NCI-H146 treated with DMSO at 0.1 percent for 48 hours (cell line): ENCODE results near the gene DENND1C.
A peak's percentile ranks its signal among the peaks of the same experiment; 100 is the strongest.

ENCODE experiments used
- DNase-seq: peaks from one replicate; lab custom pipeline; 2025; ENCODE audit not compliant: unreplicated experiment; lab: John Stamatoyannopoulos, UW

The DENND1C gene, protein sequence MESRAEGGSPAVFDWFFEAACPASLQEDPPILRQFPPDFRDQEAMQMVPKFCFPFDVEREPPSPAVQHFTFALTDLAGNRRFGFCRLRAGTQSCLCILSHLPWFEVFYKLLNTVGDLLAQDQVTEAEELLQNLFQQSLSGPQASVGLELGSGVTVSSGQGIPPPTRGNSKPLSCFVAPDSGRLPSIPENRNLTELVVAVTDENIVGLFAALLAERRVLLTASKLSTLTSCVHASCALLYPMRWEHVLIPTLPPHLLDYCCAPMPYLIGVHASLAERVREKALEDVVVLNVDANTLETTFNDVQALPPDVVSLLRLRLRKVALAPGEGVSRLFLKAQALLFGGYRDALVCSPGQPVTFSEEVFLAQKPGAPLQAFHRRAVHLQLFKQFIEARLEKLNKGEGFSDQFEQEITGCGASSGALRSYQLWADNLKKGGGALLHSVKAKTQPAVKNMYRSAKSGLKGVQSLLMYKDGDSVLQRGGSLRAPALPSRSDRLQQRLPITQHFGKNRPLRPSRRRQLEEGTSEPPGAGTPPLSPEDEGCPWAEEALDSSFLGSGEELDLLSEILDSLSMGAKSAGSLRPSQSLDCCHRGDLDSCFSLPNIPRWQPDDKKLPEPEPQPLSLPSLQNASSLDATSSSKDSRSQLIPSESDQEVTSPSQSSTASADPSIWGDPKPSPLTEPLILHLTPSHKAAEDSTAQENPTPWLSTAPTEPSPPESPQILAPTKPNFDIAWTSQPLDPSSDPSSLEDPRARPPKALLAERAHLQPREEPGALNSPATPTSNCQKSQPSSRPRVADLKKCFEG

DNA sequence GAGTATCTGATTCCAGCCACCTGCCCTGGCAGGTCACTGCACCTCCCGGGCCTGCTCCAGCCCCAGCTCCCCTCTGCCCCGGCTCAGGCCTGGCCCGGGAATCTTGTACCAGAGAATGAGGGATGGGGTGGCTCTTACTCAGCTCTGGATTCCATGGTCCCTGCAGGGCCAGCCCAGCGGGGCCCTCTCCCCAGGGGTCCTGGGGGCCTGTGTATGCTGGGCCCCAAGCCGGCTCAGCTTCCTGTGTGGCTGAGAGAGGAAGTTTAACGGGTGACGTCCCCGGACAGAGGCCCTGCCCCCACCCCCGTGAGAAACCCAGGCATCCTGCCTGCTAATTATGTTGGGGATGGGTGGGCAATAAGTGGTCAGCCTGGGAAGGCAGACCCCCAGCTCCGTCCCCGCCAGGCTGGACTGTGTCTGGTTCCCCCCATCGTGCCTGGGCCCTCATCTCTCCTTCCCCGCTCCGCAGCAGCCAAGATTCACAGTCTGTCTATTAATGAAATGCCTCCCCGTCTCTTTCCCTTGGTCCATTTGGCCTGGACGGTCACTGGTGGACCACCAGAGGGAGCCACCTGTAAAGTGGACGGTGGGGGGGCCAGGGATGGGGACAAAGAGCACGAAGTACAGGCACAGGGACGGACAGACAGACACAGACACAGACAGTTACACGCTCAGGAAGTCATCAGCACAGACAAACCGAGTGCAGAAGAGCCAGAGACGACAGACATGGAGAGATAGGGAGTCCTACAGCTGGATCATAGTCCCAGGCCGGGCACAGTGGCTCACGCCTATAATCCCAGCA lies at the start of gene DENND1C:
Gene DENND1C (minus strand): TSS at position 247 of the 802 bp plus-strand sequence. CDS start 92 bp downstream, at position 155.
- DNase-seq = no peak

DNA sequence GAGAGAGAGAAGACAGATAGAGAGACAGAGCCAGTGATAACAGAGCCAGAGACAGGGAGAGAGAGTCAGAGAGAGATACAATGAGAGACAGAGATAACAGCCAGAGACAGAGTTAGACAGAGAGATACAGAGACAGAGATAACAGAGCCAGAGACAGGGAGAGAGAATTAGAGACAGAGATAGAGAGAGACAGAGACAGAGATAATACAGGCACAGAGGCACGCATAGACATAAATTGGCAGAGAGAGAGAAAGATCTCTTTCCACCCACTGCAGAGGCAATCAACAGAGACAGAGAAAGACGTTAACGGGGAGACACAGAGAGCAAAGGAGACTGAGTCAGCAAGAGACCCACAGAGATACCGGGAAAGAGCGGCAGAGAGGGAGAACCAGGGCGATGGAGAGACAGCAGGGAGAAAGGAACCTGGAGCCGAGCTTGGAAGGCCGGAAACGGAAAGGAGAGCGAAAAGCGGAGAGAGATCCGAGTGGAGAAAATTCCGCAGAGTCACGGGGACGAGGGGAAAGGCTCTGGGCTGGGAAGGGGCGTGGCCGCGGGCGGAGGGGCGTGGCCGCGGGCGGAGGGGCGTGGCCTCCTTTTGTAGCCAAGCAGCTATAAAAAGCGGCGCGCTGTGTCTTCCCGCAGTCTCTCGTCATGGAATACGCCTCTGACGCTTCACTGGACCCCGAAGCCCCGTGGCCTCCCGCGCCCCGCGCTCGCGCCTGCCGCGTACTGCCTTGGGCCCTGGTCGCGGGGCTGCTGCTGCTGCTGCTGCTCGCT lies 49.0 kb upstream of the DENND1C start, which contains the start of gene TNFSF9:
Gene TNFSF9 (plus strand): TSS at position 641 of the 777 bp plus-strand sequence. CDS start 11 bp downstream, at position 652.
- DNase-seq = peak; percentile 5

DNA sequence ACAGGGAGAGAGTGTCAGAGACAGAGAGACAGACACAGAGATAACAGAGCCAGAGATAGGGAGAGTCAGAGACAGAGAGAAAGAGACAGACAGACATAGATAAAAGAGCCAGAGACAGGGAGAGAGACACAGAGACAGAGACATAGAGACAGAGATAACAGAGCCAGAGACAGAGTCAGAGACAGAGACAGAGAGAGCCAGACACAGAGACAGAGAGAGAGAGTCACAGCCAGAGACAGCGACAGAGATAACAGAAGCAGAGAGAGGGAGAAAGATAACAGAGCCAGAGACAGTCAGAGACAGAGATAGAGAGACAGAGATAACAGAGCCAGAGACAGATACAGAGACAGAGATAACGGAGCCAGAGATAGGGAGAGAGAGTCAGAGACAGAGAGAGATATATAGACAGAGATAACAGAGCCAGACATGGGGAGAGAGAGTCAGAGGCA lies 48.4 kb upstream of the DENND1C start:
- DNase-seq = no peak

DNA sequence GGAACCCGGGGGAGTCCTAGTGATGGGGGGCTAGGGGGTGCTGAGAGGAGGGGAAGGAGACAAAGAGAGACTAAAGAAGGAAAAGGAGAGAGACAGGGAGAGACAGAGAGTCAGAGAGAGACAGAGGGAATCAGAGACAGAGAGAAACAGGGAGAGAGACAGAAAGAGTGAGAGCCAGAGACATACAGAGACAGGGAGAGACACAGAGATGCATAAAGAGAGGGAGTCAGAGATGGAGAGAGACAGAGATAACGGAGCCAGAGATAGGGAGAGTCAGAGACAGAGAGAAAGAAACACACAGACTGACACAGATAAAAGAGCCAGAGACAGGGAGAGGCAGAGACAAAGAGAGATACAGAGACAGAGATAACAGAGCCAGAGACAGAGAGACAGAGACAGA lies 47.8 kb upstream of the DENND1C start:
- DNase-seq = no peak

DNA sequence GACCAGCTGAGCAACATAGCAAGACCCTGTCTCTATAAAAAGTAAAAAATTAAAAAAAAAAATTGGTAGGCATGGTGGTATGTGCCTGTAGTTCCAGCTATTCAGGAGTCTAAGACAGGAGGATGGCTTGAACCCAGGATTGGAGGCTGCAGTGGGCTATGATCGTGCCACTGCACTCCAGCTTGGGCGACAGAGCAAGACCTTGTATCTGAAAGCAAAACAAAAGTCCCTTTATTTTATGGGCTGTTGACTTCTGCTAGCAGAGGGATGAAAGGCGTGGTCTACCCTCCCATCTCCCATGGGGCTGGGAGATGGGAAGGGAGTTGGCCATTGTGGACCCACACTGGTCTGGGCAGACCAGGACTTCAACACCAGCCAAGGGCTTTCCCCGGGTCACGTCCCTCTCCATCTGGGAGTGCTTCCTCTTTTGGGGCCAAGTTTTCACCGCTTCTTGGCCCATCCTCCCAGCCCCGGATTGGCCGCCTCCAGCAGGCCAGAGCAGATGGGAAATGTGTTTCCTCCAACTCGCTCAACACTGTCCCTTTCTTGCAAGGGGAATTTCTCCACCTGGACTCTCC lies 47.0 kb upstream of the DENND1C start:
- no peak for DNase-seq

DNA sequence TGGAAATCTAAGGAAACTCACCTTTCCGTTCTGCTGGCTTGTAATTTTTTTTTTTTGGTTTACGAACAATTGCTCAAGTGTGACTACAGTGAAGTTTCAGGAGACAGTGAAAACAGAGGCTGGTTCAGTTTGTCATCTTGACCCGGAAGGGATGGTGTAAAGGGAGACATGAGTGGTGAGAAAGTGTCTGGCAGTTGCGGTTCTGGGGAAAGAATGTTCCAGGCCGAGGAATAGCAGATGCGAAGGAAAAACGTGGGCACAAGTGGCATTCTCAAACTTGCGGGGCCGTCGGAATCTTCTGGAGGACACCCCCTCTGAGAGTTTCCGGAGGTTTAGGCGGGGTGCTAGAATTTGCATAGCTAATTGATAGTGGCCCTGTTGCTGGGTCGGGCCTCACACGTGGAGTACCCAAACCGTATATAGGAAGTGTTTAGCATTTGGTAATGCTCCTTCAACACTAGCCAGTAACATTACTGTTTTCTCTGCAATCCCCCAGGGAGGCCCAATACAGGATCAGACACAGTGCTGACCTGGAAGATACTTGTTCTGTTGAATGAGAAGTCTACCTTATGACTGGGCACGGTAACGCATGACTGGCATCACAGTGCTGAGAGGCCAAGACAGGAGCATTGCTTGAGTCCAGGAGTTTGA lies 46.4 kb upstream of the DENND1C start:
- no peak for DNase-seq

DNA sequence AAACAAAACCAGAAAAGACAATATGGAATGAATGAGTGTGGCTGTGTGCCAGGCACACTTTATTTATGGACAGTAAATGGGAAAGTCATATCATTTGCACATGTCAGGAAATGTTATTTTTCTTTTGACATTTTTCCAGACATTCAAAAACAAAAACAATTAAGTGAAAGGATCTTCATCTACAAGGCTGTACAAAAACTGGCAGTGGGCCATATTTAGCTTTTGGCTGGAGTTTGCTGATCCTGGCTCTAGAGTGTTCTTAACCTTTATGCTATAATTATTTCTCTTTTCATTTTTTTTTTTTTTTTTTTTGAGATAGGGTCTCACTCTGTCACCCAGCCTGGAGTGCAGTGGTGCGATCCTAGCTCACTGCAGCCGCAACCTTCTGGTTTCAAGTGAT lies 42.7 kb upstream of the DENND1C start:
- DNase-seq = no peak

DNA sequence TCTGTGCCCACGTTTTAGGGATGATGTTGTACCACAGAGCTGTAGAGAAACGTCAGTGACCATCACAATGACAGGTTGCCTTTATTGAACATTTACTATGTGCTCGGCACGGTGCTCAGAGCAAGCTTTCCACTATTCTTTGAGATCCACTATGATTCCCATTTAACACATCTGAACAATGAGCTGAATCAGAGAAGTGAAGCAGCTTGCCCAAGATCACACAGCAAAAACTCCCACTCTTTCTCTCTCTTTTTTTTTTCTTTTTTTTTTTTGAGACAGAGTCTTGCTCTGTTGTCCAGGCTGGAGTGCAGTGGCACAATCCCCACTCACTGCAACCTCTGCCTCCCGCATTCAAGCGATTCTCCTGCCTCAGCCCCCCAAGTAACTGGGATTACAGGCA lies 41.1 kb upstream of the DENND1C start:
- no peak for DNase-seq

DNA sequence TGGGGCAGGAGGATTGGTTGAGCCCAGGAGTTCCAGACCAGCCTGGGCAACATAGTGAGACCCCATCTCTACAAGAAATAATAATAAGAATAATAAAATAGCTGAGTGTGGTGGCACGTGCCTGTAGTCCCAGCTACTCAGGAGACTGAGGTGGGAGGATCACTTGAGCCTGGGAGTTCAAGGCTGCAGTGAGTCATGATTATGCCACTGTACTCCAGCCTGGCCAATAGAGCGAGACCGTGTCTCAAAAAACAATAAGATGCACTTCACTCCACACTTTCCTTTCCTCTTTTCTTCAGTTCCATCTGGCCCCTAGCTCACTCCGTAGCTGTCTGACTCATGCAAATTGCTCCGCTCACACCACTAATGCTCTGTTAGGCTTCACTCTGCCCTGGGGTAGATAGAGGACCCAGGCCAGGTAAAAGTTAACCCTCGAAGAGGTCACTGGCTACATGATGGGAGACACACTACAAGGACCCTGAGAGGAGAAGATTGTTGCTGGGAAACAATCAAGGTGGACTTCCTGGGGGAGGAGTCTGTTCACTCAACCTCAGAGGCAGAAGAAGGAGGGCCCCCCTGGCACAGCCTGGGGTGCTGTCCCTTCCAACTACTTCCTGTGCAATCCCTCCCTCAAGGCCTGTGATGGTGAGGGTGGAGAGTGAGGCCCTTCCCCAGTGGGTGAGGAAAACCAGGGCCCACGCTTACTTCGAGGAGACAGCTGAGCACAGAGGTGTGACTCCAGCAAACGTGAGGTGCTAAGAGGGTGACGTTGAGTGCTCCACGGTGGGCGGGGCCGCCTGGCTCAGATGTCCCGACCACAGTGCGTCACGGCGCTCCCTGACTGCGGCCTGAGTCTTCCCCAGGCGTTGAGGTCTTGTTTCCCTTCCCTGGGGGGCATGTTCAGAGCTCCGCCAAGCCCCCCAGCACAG lies 40.4 kb upstream of the DENND1C start:
- no peak for DNase-seq

DNA sequence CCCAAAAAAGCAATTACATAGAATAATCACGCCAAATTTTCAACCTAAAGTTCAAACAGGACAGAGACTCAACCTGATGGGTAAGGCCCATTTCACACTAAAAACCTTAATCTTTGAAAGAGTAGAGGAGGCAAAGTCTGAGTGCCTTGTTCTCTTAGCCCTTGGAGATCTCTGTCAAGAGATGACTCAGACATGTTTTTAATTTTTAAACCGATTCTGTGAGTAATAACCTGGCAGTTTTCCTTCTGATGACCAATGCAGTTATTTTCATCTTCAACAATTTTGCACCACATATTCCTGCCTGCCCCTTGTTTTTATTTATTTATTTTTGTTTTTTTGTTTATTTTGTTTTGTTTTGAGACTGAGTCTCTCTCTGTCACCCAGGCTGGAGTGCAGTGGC lies 37.7 kb upstream of the DENND1C start:
- DNase-seq = no peak

DNA sequence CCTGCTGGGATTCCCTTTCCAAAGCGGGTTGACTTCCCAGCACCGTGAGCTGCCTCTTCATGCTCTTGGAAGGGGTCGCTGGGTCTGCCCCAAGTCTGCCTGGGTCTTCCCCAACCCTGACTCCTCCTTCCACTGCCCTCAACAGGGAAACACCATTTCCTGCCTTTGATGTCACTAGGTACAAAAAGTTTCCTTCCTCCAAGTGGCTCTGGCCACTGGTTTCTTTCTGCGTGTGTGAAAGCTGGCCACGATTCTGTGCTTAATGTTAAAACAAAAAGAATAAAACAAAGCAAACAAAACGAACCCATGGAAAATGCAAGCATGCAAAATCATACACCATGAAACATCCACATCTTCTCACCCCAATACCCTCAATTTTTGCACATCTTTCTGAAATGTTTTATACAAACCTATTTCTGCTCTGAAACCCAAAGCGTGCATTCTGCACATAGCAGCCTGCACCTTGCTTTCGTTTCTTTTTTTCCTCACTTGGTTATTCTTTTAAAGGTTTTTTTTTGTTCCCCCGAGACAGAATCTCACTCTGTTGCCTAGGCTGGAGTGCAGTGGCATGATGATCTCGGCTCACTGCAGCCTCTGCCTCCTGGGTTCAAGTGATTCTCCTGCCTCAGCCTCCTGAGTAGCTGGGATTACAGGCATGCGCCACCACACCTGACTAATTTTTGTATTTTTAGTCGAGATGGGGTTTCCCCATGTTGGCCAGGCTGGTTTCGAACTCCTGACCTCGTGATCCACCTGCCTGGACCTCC lies 36.7 kb upstream of the DENND1C start:
- no peak for DNase-seq

DNA sequence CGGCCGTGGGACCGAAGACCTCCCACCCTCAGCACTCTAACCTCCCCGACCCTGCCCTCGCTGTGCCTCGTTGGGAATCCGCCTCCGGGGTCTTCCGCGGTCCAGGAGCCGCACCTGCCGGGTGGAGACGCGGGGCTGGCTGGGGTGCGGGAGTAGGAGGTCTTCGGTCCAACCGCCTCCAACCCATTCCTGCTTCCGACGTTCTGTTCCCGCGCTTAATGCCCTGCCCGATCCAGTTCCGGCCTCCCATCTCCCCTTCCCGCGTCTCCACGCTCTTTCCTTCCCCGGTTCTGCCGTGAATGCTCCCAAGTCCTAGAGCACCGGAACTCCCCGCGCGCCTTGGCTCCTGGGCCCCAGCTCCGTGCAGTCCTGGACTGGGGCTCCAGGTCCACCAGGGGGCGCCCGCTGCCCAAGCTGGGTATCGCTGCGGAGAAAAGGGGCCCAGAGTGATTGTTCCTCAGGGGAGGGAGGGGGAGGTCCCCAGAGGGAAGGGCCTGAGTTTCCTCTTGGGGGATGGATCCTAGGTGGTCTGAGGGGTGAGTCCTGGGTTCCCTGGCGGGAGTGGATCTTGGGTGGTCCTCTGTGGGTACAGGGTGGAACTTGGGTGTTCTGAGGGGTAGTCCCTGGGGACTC lies 35.2 kb upstream of the DENND1C start:
- peak; percentile 26 for DNase-seq

DNA sequence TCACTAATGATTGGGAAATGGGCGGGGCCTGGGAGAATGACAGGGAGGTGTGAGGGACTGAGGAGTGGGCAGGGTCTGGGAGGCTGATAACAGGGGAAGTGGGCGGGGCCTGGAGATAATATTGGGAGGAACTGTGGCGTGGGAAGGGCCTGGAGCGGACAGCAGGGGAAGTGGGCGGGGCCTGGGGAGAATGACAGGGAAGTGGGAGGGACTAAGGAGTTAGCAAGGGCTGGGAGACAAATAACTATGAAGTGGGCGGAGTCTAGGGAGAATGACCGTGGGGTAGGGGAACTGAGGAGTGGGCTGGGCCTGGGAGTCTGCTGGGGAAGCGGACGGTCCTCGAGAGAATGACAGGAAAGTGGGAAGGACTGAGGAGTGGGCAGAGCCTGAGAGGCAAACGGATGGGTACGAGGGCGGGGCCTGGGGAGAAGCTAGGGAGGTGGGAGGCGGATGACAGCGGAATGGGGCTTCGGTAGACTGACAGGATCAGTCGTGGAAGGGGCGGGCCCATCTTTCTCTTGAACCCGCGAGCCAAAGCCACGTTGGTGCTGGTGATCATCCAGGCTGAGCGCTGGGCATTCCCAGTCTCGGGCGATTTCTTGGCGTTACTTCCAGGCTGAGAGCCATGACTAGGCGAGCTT lies 34.6 kb upstream of the DENND1C start:
- DNase-seq = peak; percentile 27

DNA sequence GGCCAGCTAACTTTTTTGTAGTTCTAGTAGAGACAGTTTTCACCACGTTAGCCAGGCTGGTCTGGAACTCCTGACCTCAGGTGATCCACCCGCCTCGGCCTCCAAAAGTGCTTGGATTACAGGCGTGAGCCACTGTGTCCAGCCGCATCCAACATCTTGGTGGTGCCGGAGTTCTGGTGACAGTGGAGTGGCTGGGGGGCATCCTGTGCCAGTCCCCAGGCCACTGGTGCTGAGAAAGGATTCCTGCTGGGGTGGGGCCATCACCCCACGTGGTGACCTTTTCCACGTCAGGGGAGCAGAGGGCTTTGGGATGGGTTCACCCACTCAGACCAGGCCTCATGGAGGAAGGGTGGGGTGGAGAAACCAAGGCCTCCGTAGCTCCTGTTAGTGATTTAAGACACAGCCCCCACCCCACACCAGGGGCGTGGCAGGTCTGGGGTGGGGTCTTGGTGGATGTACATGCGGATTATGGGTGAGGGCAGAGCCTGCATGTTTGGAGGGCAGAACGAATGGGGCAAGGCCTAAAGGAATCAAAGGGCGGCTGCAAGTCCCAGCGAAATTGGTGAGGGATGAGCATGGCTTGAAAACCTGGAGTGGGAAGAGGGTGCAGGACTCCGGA lies 33.4 kb upstream of the DENND1C start:
- no peak for DNase-seq

DNA sequence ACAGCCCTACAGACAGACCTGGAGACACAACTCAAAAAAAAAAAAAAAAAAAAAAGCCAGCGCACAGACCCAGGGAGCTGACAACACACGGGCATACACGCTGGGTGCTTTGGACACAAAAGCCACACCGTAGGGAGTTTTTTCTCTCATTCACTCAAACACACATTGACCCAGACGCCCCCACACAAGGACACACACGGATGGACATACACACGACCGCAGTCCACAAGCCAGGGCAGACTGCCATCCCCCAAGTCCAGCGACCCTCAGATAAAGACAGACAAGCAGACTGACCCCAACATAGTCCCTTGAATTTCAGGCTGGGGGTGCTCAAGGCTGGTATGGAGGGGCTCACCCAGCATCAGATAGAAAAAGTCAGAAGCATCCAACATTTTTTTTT lies 32.5 kb upstream of the DENND1C start:
- no peak for DNase-seq

DNA sequence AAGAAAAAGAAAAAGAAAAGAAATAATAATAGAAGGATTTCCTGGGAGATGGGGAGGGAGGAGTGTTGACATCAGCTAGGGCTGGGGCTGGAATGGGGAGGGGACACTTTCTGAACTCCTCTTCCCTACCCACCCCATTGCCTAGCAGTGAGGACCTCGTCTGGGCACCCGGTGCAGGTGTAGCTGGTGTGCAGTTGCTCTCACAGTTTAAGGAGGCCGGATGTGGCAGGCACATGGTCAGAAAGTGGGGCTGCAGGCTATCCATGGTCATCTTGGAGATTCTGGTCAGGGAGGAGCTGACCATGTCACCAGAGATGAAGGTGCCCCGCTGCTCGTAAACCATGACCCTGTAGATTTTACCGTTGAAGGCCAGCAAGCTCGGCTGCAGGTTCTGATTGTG lies 29.0 kb upstream of the DENND1C start:
- no peak for DNase-seq
